Nephron (organoid): ENCODE measurements around the gene SRD5A3.

Experiments used
- H3K27ac Mint-ChIP-seq, 3 experiments: 2 replicates each; pipeline ENCODE4 v1.8.0; 2020; ENCODE audit warnings: mixed read lengths in 3 of 3, mild to moderate bottlenecking in 2 of 3, moderate library complexity in 1 of 3
- H3K27me3 Mint-ChIP-seq: 2 replicates; pipeline ENCODE4 v1.8.0; 2021; ENCODE audit warnings: low read depth, mild to moderate bottlenecking, moderate library complexity, mixed read lengths
- H3K36me3 Mint-ChIP-seq: 2 replicates; pipeline ENCODE4 v1.8.0; 2020; ENCODE audit warnings: low read depth, mixed read lengths
- H3K4me1 Mint-ChIP-seq: 2 replicates; pipeline ENCODE4 v1.8.0; 2020; ENCODE audit warnings: mixed read lengths
- H3K4me3 Mint-ChIP-seq, 3 experiments: 2 replicates each; pipeline ENCODE4 v1.8.0; 2020; ENCODE audit warnings: mild to moderate bottlenecking in 3 of 3, mixed read lengths in 3 of 3, moderate library complexity in 2 of 3
- H3K9me3 Mint-ChIP-seq: 2 replicates; pipeline ENCODE4 v1.8.0; 2020; ENCODE audit warnings: mixed read lengths
- CTCF ChIP-seq, 3 experiments: fragments of 200-600 bp; sonication (generic); IDR thresholded peaks; one replicate each; pipeline ENCODE4 v1.5.0; 2021; ENCODE audit warnings: antibody characterized with exemption in 3 of 3; ENCODE audit not compliant: unreplicated experiment in 3 of 3

Gene SRD5A3

GRCh38 chr4:55338486-55338885, 7.6 kb upstream of the SRD5A3 start:
- Mint-ChIP-seq H3K27me3 (peaks cover 6% of the 10 kb centered on the region), H3K9me3 (peaks cover 2% of the 10 kb centered on the region), H3K4me1 (no peaks in the 10 kb centered on the region), H3K36me3 (no peaks in the 10 kb centered on the region), H3K4me3 (no peak overlapping the region), H3K27ac (no peak overlapping the region)
- TF ChIP-seq CTCF (IDR thresholded peaks at IDR 0.05; ENCODE audit: unreplicated experiment in 3 of 3): no peak

GRCh38 chr4:55340266-55340665, 5.8 kb upstream of the SRD5A3 start:
- TF ChIP-seq CTCF (IDR thresholded peaks at IDR 0.05; ENCODE audit: unreplicated experiment in 3 of 3): no peak
- no peak overlapping the region for H3K27ac Mint-ChIP-seq
- H3K9me3 Mint-ChIP-seq: peaks cover 2% of the 10 kb centered on the region
- H3K4me1 Mint-ChIP-seq: no peaks in the 10 kb centered on the region
- no peaks in the 10 kb centered on the region for H3K36me3 Mint-ChIP-seq
- H3K4me3 Mint-ChIP-seq: no peak overlapping the region
- peaks cover 6% of the 10 kb centered on the region for H3K27me3 Mint-ChIP-seq

GRCh38 chr4:55343887-55344286, 2.2 kb upstream of the SRD5A3 start:
- no peaks in the 10 kb centered on the region for H3K9me3 Mint-ChIP-seq
- H3K27me3 Mint-ChIP-seq: peaks cover 6% of the 10 kb centered on the region
- peak in 2 of 3 experiments; percentile 10 to 24 for TF ChIP-seq CTCF (IDR thresholded peaks at IDR 0.05; ENCODE audit: unreplicated experiment in 3 of 3)
- H3K36me3 Mint-ChIP-seq: no peaks in the 10 kb centered on the region
- peaks cover 20% of the 10 kb centered on the region for H3K4me1 Mint-ChIP-seq
- peak overlapping the region; percentile 23 to 45 (median 33) for H3K4me3 Mint-ChIP-seq
- H3K27ac Mint-ChIP-seq: peak overlapping the region in 1 of 3 experiments; percentile 19

- H3K27ac Mint-ChIP-seq: no peak overlapping the region
- H3K36me3 Mint-ChIP-seq: no peaks in the 10 kb centered on the region
- H3K4me3 Mint-ChIP-seq: no peak overlapping the region
- peaks cover 20% of the 10 kb centered on the region for H3K4me1 Mint-ChIP-seq
- H3K9me3 Mint-ChIP-seq: no peaks in the 10 kb centered on the region
- H3K27me3 Mint-ChIP-seq: peaks cover 6% of the 10 kb centered on the region
- TF ChIP-seq CTCF (IDR thresholded peaks at IDR 0.05; ENCODE audit: unreplicated experiment in 3 of 3): no peak
Measured at GRCh38 chr4:55345054-55345453, 988 bp upstream of the SRD5A3 start.

- TF ChIP-seq CTCF (IDR thresholded peaks at IDR 0.05; ENCODE audit: unreplicated experiment in 3 of 3): no peak
- H3K36me3 Mint-ChIP-seq: peaks cover 4% of the 10 kb centered on the region
- peaks cover 20% of the 10 kb centered on the region for H3K4me1 Mint-ChIP-seq
- peak overlapping the region; percentile 61 to 95 (median 94) for H3K27ac Mint-ChIP-seq
- H3K9me3 Mint-ChIP-seq: no peaks in the 10 kb centered on the region
- H3K4me3 Mint-ChIP-seq: peak overlapping the region; percentile 85 to 91 (median 89)
- H3K27me3 Mint-ChIP-seq: no peaks in the 10 kb centered on the region
Measured at GRCh38 chr4:55346851-55347255, 811 bp downstream of the SRD5A3 start.

- no peak for TF ChIP-seq CTCF (IDR thresholded peaks at IDR 0.05; ENCODE audit: unreplicated experiment in 3 of 3)
- Mint-ChIP-seq H3K4me3 (peak overlapping the region; percentile 85 to 91 (median 89)), H3K9me3 (no peaks in the 10 kb centered on the region)
Measured at GRCh38 chr4:55347610-55348228, 1.7 kb downstream of the SRD5A3 start.

More at GRCh38 chr4:55347610-55348228, 1.7 kb downstream of the SRD5A3 start:
- H3K4me1 Mint-ChIP-seq: peaks cover 20% of the 10 kb centered on the region
- H3K27ac Mint-ChIP-seq: peak overlapping the region; percentile 61 to 95 (median 94)
- no peaks in the 10 kb centered on the region for H3K27me3 Mint-ChIP-seq
- peaks cover 13% of the 10 kb centered on the region for H3K36me3 Mint-ChIP-seq
